RPMI8226 (cell line): ENCODE data around the gene UPF2.
A peak's percentile ranks its signal among the peaks of the same experiment; 100 is the strongest.
"Not testable (repeated sequence)": the region's sequence is repeated elsewhere in the genome, so short reads cannot be mapped to it uniquely, and the experiment has no call there.

Source experiments
- DNase-seq: peaks from one replicate; pipeline ENCODE4 v3.0.0-alpha.2; 2015

The UPF2 gene, protein sequence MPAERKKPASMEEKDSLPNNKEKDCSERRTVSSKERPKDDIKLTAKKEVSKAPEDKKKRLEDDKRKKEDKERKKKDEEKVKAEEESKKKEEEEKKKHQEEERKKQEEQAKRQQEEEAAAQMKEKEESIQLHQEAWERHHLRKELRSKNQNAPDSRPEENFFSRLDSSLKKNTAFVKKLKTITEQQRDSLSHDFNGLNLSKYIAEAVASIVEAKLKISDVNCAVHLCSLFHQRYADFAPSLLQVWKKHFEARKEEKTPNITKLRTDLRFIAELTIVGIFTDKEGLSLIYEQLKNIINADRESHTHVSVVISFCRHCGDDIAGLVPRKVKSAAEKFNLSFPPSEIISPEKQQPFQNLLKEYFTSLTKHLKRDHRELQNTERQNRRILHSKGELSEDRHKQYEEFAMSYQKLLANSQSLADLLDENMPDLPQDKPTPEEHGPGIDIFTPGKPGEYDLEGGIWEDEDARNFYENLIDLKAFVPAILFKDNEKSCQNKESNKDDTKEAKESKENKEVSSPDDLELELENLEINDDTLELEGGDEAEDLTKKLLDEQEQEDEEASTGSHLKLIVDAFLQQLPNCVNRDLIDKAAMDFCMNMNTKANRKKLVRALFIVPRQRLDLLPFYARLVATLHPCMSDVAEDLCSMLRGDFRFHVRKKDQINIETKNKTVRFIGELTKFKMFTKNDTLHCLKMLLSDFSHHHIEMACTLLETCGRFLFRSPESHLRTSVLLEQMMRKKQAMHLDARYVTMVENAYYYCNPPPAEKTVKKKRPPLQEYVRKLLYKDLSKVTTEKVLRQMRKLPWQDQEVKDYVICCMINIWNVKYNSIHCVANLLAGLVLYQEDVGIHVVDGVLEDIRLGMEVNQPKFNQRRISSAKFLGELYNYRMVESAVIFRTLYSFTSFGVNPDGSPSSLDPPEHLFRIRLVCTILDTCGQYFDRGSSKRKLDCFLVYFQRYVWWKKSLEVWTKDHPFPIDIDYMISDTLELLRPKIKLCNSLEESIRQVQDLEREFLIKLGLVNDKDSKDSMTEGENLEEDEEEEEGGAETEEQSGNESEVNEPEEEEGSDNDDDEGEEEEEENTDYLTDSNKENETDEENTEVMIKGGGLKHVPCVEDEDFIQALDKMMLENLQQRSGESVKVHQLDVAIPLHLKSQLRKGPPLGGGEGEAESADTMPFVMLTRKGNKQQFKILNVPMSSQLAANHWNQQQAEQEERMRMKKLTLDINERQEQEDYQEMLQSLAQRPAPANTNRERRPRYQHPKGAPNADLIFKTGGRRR

DNA sequence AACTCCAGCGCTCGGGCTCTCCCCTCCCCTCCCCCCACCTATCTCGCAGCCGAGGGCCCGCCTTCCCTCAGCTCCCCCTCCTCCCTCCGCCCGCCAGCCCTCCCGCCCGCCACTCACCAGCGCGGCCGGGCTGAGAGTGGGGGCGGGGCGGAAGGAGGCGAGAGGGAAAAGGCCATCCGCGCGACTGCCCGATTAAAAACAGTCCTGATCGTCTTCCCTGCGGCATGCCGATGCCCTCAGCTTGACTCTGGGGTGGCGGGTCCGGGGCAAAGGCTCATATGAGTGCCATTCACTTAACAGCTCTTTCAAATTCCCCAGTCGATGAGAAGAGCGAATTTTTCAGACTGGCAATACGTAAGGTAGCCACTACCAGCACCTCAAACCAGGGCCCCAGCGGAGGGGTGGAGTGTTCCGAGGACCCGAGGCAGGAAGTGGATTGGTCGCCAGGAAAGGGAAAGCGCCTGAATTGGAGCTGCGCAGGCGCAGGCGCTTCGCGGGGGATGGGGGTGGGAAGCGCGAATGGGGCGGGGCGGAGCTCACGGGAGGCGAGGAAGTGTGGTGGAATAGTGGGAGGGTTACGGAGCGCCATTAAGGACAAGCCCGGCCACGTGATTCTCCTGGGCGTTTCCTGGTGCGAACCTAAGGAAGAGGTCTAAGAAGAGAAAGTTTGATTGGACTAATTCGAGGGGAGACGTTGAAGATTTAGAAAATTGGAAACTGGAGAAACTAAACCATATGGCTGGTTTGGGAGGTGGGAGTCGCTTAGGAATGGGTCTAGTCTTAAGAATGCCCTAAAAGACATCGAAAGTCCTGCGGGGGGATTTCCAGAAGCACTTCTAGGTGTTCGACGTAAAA, at the start of gene UPF2:
Gene UPF2 (minus strand): TSS at position 13 of the 855 bp plus-strand sequence. CDS start 7,386 bp downstream, outside the sequence.
- DNase-seq = peak; percentile 98

DNA sequence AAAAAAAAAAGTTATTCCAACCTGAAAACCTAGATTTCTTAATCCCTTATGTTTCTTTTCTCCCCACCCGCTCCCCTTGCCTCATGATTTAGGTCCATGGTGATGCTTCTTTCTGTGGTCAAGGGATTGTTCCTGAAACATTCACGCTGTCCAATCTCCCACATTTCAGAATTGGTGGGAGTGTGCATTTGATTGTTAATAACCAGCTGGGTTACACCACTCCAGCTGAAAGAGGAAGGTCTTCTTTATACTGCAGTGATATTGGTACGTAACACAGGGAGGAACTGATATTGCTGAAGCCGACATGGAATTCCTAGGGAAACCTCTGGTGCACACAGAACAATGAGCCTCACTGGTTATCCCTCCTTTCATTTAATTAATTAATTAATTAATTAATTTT, 48.8 kb upstream of the UPF2 start:
- DNase-seq = no peak

DNA sequence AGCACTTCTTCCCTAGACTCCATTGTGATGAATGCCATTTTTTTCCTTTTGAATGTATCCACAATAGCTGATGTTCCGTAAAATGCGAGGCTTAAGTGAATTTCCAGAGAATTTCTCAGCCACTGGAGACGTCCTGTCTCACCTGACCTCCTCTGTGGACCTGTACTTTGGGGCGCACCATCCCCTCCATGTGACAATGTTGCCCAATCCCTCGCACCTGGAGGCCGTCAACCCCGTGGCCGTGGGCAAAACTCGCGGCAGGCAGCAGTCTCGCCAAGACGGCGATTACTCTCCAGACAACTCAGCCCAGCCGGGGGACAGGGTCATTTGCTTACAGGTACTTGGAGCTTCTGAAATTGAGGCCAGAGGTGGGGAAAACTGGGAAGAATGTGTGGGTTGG, 46.3 kb upstream of the UPF2 start:
- DNase-seq = no peak

DNA sequence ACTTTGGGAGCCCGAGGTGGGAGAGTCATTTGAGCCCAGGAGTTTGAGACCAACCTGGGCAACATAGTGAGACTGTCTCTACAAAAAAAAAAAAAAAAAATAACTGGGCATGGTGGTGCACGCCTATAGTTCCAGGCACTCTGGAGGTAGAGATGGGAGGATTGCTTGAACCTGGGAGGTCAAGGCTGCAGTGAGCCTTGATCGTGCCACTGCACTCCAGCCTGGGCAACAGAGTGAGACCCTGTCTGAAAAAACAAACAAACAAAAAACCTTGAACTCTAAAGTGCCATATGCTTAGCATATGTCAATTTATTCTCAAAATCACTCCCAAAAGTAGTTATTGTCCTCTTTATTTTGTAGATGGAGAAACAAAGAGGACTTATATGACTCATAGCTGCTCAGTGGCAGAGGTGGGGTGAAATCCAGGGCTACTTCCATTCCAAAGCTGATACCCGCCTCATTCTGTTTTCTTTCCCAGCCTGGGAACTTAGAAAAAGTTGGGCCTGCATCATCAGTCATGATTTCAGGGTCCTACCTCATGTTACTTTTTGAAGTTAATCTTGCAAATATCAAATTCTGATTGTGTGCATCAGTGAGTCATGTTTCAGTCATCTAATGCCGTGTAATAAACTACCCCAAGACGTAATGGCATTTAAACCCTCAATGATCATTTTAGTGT, 39.4 kb upstream of the UPF2 start:
- no peak for DNase-seq

DNA sequence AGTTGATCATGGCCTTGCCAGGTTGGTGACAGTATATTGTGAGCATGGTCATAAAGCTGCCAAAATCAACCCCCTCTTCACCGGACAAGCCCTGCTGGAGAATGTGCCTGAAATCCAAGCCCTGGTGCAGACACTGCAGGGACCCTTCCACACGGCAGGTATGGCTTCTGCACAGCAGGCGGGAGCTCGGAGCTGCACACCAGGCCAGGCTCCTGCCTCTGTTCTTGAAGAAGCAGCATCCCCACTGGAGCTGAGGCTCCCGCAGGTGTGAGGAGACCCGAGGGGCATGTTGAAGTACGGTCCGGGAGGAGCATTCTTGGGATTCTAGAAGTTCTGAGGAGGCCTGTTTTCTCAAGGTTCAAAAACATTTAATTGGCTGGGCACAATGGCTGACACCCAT, 38.9 kb upstream of the UPF2 start:
- DNase-seq = no peak

DNA sequence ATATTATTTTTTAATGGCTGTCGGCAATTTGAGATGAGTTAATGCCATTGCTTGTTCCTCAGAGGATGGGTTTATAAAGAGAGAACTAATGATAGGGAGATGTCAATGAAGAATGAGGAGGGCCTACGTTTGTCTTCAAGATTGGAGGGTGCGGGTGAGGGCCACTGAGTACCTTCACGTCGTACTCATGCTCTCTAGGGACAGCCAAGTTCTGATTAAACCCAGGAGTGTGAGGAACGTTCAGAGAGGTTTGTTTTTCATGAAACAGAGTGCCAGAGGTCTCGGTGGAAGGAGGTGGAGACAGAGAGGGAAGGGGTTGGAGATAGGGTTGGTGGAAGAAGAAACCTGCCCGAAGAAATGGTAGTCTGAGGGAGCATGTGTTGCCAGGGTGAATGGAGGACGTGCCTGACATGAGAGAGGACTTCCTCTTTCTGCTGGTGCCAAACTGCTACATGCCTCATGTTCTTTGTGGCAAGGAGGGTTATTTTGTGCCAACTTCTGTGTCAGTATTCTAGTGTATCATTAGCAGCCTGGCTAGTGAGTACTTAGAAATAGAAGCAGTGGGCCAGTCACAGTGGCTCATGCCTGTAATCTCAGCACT, 35.1 kb upstream of the UPF2 start:
- DNase-seq = peak; percentile 57

DNA sequence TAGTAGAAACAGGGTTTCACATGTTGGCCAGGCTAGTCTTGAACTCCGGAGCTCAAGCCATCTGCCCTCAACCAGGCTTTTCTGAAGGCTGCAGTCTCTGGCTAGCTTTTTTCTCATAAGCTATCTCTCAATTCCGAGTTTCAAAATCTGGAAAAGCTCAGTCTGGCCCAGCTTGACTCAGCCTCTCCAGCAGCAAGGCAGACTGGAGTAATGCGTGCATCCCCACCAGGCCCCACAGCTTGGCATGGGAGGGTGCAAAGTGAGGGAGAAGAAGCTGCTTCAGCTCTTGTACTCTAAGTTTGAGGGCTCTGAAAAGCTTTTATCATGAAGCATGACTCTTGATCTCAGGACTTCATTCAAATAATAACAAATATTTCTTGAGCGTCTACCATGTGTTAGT, 30.9 kb upstream of the UPF2 start:
- DNase-seq = no peak

DNA sequence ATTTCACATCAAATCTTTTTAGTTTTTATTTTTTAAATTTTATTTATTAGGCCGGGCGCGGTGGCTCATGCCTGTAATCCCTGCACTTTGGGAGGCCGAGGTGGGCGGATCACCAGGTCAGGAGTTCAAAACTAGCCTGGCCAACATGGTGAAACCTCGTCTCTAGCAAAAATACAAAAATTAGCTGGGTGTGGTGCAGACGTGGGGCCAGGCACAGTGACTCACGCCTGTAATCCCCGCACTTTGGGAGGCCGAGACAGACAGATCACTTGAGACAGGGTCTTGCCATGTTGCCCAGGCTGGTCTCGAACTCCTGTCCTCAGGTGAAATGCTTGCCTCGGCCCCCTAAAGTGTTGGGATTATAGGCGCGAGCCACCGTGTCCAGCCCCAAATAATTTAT, 28.8 kb upstream of the UPF2 start:
- not testable (repeated sequence) for DNase-seq

DNA sequence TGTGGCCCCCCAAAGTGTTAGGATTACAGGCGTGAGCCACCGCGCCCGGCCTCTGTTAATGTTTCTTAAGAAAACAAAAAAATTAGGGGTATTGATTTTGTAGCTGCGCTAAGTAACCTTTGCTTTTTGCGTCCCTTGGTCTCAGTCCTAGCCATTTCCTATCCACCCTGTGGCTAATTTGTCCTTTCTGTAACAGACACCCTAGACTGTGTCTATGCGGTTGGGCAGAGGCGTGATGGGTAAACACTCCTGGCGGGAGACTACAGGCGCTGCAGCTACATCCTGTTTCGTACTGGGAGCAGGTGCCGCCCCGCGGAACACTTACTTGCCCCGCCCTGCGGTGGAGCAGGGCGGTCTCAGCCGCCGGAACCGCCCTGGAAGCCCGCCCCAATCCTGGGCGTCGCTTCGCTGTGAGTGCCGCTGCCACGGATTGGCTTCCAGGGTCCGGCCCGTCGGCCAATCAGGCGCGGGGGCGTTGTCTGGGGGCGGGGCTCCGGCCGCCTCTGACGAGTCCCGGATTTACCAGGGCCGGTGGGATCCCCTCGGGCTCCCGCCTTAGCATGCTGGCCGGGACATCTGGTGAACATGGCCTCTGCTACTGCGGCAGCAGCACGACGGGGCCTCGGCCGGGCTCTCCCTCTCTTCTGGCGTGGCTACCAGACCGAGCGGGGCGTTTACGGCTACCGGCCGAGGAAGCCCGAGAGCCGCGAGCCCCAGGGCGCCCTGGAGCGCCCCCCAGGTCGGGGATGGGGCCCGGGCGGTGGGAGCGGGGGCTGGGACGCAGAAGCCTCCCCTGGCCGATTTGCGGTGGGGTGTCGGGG, 26.1 kb upstream of the UPF2 start, which contains the start of gene DHTKD1:
Gene DHTKD1 (plus strand): TSS at position 506 of the 821 bp plus-strand sequence. CDS start 80 bp downstream, at position 586.
- DNase-seq = peak; percentile 98

DNA sequence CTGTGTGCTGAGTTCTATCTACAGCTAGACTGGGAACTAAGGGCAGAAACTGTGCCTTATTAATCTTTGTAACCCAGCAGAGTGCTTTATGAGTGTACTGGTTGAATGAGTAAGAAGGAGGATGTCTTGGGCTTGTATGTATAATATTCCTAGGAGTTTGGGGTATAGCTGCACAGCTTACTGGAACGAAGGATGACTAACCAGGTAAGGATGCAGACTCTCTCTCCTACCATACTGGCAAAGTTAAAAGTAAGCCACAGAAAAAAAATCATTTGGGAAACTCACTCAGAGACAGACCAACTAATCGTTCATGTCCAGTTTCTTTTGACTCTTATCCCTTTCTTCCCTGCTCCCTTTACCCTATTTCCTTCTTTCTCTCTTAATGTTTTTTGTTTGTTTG, 24.7 kb upstream of the UPF2 start:
- DNase-seq = no peak

DNA sequence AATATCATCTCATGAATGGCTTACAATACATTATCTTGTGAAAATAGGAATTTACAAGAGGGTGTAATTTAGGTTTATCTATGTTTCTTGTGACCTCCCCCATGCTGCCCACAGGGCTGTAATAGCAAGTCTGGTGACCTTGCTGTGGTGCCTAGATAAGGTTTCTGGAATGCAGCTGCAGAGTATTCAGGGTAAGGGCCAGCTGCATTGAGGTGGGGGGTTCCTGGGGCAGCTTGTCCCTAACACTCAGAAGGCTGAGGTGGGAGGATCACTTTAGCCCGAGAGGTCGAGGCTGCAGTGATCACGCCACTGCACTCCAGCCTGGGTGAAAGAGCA, 20.8 kb upstream of the UPF2 start:
- no peak for DNase-seq

DNA sequence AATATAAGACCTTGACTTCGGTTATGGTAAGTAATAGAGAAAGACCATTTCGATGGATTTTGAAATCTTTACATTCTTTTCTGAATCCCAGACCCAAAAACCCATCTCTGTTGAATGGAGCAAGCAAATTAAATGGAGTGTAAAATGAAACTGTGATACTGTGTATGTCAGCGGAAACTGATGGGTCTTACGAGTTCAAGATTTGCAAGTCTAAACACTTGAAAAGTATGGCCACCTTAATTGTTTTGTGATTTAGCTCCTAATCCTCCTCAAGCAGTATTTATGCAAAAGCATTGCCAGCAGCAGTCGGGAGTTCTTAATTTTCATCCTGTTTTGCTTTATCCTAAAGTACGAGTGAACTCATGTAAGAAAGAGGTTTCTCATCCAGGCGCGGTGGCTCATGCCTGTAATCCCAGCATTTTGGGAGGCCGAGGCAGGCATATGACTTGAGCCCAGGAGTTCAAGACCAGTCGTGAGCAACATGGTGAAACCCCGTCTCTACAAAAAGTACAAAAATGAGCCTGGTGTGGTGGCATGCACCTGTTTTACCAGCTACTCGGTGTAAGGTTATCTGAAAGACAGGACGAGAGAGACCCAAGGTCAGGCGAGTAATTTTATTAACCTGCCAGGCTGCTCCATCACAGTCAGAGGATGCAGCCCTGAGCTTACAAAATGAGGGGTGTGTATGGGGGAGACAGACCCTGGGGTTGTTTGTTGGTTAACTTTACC, 20.3 kb upstream of the UPF2 start:
- DNase-seq = no peak

DNA sequence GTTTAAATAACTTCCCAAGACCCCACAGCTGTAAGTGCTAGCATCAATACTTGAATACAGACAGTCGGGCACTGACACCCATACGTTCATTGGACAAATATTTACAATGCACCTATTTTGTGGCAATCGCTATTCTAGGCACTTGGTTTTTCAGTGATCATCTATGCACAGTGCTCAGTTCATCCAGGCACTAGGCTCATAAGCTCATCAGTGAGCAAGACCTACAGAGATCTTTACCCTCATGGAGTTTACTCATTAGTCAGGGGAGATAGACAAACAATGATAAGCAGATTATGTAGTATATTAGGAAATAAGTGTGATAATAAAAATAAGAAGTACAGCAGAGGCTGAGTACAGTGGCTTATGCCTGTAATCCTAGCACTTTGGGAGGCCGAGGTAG, 18.5 kb upstream of the UPF2 start:
- DNase-seq = no peak

DNA sequence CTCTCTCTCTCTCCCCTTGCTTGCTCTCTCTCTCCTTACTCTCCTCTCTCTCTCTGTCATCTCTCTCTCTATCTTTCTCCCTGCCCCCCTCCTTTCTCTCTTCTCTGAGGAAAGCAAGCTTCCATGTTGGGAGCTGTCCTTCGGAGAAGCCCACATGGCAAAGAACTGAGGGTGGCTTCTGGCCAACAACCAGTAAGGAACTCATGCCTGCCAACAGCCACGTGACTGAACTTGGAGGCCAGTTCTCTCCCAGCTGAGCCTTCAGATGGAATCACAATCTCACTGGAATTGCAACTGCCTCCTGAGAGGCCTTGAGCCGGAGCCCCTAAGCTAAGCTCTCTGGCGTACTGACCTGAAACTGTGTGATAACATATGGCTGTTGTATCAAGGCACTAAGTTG, 14.1 kb upstream of the UPF2 start:
- no peak for DNase-seq

DNA sequence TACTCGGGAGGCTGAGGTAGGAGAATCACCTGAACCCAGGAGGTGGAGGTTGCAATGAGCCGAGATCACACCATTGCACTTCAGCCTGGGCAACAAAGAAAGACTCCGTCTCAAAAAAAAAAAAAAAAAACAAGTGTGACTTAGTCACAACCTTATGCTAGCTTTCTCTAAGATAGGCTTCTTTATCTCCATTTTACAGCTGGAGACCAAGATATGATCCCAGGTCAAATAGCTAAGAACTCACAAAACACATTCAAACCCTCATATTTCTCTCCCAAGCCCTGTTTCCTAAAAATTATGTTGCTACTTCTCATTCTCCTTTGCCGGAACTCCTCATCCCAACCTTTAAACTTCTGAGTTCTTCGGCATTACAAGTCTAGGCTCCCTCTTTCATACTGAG, 13.1 kb upstream of the UPF2 start:
- no peak for DNase-seq

DNA sequence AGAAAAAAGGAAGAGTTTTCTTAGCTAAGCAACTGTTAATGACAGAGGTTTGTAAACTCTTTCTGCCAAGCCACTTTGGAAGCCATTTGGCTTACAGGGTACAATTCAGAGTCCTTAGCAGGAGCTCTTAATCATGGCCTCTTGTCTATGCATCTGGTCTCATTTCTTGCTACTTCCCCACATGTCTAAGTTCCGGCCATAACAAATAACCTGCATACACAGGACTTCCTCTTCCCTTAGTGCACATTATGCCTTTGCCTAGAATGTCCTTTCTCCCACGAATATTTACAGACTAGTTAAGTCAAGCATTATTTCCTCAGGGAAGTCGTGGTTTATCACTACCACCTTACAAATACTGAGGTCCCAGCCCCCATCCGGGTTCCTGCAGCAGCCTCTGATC, 8.6 kb upstream of the UPF2 start:
- no peak for DNase-seq

DNA sequence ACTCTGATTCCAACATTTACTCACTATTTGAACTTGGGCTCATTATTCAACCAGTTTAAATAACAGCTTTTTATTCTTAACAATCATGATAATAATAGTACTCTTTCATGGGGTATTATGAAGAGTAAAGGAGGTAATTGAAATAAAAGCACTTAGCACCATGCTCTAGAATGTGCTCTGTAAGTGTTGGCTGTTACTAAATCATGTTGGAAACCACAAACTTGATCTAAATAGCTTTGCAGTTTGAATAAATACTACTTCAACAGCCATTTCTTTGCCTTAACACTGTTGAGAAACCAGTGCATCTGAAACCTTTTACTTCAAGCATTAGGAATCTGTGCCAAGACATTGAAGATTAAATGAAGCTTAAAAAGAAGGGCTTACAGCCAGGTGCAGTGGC, 7.9 kb upstream of the UPF2 start:
- peak; percentile 28 for DNase-seq

DNA sequence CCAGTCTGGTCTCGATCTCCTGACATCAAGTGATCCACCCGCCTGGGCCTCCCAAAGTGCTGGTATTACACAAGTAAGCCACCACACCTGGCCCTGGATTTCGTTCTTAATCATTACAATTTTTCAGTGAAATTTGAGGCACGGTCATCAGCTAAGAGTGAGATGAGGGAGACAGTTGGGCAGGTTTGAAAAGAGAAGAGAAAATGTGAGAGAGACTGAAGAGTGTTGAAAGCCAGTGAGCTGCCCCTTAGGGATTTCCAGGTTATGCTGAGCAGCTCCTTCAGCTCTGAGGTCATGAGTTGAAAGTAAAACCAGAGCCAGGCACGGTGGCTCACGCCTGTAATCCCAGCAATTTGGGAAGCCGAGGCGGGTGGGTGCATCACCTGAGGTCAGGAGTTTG, 5.9 kb upstream of the UPF2 start:
- no peak for DNase-seq

DNA sequence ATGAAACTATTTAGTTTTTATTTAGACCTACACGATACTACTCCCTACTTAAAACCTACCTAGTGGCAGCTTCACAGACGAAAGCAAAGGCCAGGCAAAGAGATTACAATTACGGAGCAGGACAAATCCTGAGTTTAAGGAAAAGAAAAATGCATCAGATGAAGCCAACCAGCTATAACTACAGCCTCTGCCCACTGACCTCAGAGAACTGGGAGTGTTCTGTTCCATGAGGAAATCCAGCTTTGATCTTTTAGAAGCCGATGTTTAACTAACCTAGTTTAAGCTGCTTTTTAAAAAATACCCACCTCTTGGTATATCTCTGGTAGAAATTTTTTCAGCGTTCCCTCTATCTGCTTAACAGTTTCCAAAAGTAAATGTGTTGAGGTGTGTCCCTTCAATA, 3.0 kb upstream of the UPF2 start:
- DNase-seq = no peak

DNA sequence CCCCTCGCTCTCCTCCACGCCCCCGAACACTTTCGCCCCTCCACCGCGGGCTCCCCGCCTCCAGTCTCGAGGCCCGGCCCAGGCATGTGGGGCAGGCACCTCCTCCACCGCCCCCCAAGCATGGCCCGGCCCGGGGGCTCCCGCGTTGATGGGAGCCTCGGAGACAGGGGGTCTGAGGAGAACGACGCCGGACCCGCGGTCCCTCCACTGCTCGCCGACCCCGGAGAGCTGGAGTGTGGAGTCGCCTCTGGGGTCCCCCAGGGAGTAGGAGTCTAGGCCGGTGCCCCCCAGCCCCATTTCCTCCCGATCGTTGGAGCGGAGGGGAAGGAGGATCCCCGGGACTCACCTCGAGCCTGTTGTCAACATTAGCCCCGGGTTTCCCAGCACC, 206 bp downstream of the UPF2 start:
- DNase-seq = peak; percentile 38
